Measurements from ENCODE around the gene RAMACL.

The RAMACL gene

GRCh38 chr6:166559662-166560061 is 26.8 kb downstream of the RAMACL start:
- DNase-seq (ENCODE audit: low read depth in 1 of 2, low spot score in 1 of 2): no peak

GRCh38 chr6:166559211-166559610 is 27.3 kb downstream of the RAMACL start:
- no peak for DNase-seq (ENCODE audit: low read depth in 1 of 2, low spot score in 1 of 2)

- no peak for DNase-seq (ENCODE audit: low read depth in 1 of 2, low spot score in 1 of 2)
These were observed 28.1 kb downstream of the RAMACL start for GRCh38 chr6:166558156-166559005.

- no peak for DNase-seq (ENCODE audit: low read depth in 1 of 2, low spot score in 1 of 2)
These were observed 29.6 kb downstream of the RAMACL start for GRCh38 chr6:166556863-166557322.

- no peak for DNase-seq (ENCODE audit: low read depth in 1 of 2, low spot score in 1 of 2)
These were observed 30.1 kb downstream of the RAMACL start for GRCh38 chr6:166556336-166556735.

- DNase-seq (ENCODE audit: low read depth in 1 of 2, low spot score in 1 of 2): no peak
These were observed 31.4 kb downstream of the RAMACL start for GRCh38 chr6:166555086-166555485.

GRCh38 chr6:166554316-166554715 is 32.2 kb downstream of the RAMACL start:
- DNase-seq (ENCODE audit: low read depth in 1 of 2, low spot score in 1 of 2): no peak

- no peak for DNase-seq (ENCODE audit: low read depth in 1 of 2, low spot score in 1 of 2)
These were observed 32.8 kb downstream of the RAMACL start for GRCh38 chr6:166553563-166554271.

GRCh38 chr6:166552600-166552999 is 33.9 kb downstream of the RAMACL start:
- DNase-seq (ENCODE audit: low read depth in 1 of 2, low spot score in 1 of 2): no peak

- DNase-seq (ENCODE audit: low read depth in 1 of 2, low spot score in 1 of 2): no peak
These were observed 34.6 kb downstream of the RAMACL start for GRCh38 chr6:166551754-166552495.

- DNase-seq (ENCODE audit: low read depth in 1 of 2, low spot score in 1 of 2): no peak
These were observed 39.8 kb downstream of the RAMACL start for GRCh38 chr6:166546653-166547052.

- no peak for DNase-seq (ENCODE audit: low read depth in 1 of 2, low spot score in 1 of 2)
These were observed 41.1 kb downstream of the RAMACL start for GRCh38 chr6:166545156-166546034.

GRCh38 chr6:166544296-166544605 is 42.2 kb downstream of the RAMACL start:
- DNase-seq (ENCODE audit: low read depth in 1 of 2, low spot score in 1 of 2): no peak

GRCh38 chr6:166543603-166544295 is 42.7 kb downstream of the RAMACL start:
- DNase-seq (ENCODE audit: low read depth in 1 of 2, low spot score in 1 of 2): no peak

GRCh38 chr6:166542580-166542912 is 43.9 kb downstream of the RAMACL start:
- no peak for DNase-seq (ENCODE audit: low read depth in 1 of 2, low spot score in 1 of 2)

GRCh38 chr6:166541876-166542579 is 44.5 kb downstream of the RAMACL start:
- DNase-seq (ENCODE audit: low read depth in 1 of 2, low spot score in 1 of 2): no peak

- DNase-seq (ENCODE audit: low read depth in 1 of 2, low spot score in 1 of 2): no peak
These were observed 45.1 kb downstream of the RAMACL start for GRCh38 chr6:166541366-166541765.

- DNase-seq (ENCODE audit: low read depth in 1 of 2, low spot score in 1 of 2): peak; percentile 5 to 67
These were observed 45.7 kb downstream of the RAMACL start for GRCh38 chr6:166540631-166541331.

- no peak for DNase-seq (ENCODE audit: low read depth in 1 of 2, low spot score in 1 of 2)
These were observed 46.9 kb downstream of the RAMACL start for GRCh38 chr6:166539543-166539942.

Data from activated CD4-positive, alpha-beta T cell treated with anti-CD3 and anti-CD28 coated beads, Interleukin-2, amount 50 U/mL, for 24 hours (primary cell).